Activated CD8-positive, alpha-beta memory T cell treated with anti-CD3 and anti-CD28 coated beads, Interleukin-2, amount 10 ng/mL, durations not matched to agents 7 days and 5 days (primary cell): ENCODE results near the gene ACOX1. TPM values are rescaled to one million over a fixed set of nuclear protein-coding genes. Genes with fewer than 3 reads are reported as not detected.

Experiments used
- ATAC-seq: fragments of 150-1000 bp; cut with Tn5 transposase; one replicate; pipeline ENCODE4 v1.10.0; 2021; ENCODE audit warnings: moderate library complexity
- CTCF ChIA-PET: fragments of 350-600 bp; sonication (Branson Sonifier 250); formaldehyde crosslinking; loops from one replicate; lab custom pipeline; 2021; ENCODE audit warnings: antibody characterized with exemption; lab: Charles Lee
- DNase-seq: peaks from one replicate; pipeline ENCODE4 v3.0.0-alpha.2; 2020
- H3K27ac Mint-ChIP-seq: one replicate; pipeline ENCODE4 v1.8.0; 2021; ENCODE audit warnings: mild to moderate bottlenecking, mixed read lengths
- H3K27me3 Mint-ChIP-seq: one replicate; pipeline ENCODE4 v1.8.0; 2021; ENCODE audit warnings: mixed read lengths
- H3K36me3 Mint-ChIP-seq: one replicate; pipeline ENCODE4 v1.8.0; 2021; ENCODE audit warnings: mild to moderate bottlenecking, mixed read lengths
- H3K4me1 Mint-ChIP-seq: one replicate; pipeline ENCODE4 v1.8.0; 2021; ENCODE audit warnings: mixed read lengths
- H3K4me3 Mint-ChIP-seq: one replicate; pipeline ENCODE4 v1.8.0; 2021; ENCODE audit warnings: mild to moderate bottlenecking, moderate library complexity, mixed read lengths
- H3K9me3 Mint-ChIP-seq: one replicate; pipeline ENCODE4 v1.8.0; 2022; ENCODE audit warnings: low read depth, mixed read lengths
- total RNA-seq, 2 experiments: library from RNA; stranded (reverse); gene quantifications; one replicate each; pipeline ENCODE4 v1.2.3, GENCODE V29; 2021

Gene ACOX1
- total RNA-seq, 2 experiments from 2014 or later: 28.8 to 33.8 TPM

DNA sequence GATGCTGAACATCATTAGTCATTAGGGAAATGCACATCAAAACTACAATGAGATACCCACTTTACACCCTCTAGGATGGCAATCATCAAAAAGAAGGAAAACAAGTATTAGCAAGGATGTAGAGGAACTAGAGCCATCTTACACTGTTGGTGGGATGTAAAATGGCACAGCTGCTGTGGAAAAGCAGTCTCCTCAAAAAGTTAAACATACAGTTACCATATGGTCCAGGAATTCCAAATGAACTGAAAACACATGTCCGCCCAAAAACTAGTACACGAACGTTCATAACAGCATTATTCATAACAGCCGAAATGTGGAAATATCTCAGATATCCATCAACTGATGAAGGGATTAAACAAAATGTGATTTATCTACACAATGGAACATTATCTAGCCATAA is 45.2 kb downstream of the ACOX1 start:
- peaks cover 4% of the 10 kb centered on the region for H3K36me3 Mint-ChIP-seq
- H3K27me3 Mint-ChIP-seq: no peaks in the 10 kb centered on the region
- no peak for ATAC-seq
- no peak overlapping the region for H3K4me3 Mint-ChIP-seq
- H3K4me1 Mint-ChIP-seq: no peaks in the 10 kb centered on the region
- H3K27ac Mint-ChIP-seq: no peak overlapping the region
- H3K9me3 Mint-ChIP-seq: no peaks in the 10 kb centered on the region
- CTCF ChIA-PET: interaction anchor here (1.1 kb wide), 1 partner anchor 474 kb away, joined by 3 read pairs; no protein-coding TSS in a partner anchor
- DNase-seq: no peak

DNA sequence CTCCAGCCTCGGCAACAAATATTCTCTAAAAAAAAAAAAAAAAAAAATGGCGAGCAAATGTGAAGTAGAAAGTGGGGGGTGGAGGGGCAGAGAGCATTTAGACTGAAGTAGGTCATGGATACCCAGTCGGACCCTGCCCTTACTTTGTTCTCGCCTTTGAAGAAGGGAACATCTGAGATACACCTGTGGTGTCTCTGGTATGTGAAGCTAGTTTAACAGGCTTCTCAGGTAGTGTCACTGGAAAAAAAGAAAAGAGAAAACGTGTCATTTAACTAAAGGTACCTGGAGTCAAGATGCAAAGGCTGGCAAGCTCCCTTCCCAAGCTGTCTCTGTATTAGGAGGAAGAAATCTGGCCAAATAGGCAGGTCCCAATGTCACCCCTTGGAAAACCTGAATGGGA is 46.1 kb downstream of the ACOX1 start:
- no peaks in the 10 kb centered on the region for H3K27me3 Mint-ChIP-seq

DNA sequence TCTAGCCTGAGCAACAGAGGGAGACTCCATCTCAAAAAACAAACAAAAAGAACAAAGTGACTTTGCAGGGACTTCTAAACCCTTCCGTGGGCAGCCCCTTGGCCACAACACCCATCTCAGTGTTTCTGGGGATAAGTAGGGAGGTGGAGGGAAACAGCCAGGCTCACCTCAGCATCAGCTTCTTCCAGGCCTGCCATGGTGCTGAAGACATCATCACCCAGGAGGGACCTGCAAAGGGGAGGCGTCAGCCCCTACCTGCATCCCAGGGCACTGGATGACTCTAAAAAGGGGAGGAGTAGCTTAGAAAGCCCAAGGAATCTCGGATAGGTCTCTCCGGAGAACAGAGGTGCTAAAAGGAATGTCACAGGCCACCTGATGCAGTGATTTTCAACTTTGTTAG is 47.9 kb downstream of the ACOX1 start:
- no peak overlapping the region for H3K4me3 Mint-ChIP-seq
- ATAC-seq (no peak), DNase-seq (no peak)
- peaks cover 4% of the 10 kb centered on the region for H3K36me3 Mint-ChIP-seq
- H3K27ac Mint-ChIP-seq: no peak overlapping the region
- CTCF ChIA-PET: interaction anchor here (1.5 to 1.6 kb wide), 2 partner anchors 13 to 83 kb away, joined by 3 to 4 read pairs; no protein-coding TSS in a partner anchor
- no peaks in the 10 kb centered on the region for H3K9me3 Mint-ChIP-seq
- no peaks in the 10 kb centered on the region for H3K4me1 Mint-ChIP-seq
- no peaks in the 10 kb centered on the region for H3K27me3 Mint-ChIP-seq

More for the DNA sequence above, 46.1 kb downstream of the ACOX1 start:
- no peak overlapping the region for H3K4me3 Mint-ChIP-seq
- H3K36me3 Mint-ChIP-seq: peaks cover 4% of the 10 kb centered on the region
- ATAC-seq (no peak), DNase-seq (no peak)
- no peaks in the 10 kb centered on the region for H3K4me1 Mint-ChIP-seq
- CTCF ChIA-PET: interaction anchor here (0.7 to 1.6 kb wide), 3 partner anchors 81 to 475 kb away, joined by 3 to 6 read pairs (median 4); no protein-coding TSS in a partner anchor
- H3K27ac Mint-ChIP-seq: no peak overlapping the region
- H3K9me3 Mint-ChIP-seq: no peaks in the 10 kb centered on the region

DNA sequence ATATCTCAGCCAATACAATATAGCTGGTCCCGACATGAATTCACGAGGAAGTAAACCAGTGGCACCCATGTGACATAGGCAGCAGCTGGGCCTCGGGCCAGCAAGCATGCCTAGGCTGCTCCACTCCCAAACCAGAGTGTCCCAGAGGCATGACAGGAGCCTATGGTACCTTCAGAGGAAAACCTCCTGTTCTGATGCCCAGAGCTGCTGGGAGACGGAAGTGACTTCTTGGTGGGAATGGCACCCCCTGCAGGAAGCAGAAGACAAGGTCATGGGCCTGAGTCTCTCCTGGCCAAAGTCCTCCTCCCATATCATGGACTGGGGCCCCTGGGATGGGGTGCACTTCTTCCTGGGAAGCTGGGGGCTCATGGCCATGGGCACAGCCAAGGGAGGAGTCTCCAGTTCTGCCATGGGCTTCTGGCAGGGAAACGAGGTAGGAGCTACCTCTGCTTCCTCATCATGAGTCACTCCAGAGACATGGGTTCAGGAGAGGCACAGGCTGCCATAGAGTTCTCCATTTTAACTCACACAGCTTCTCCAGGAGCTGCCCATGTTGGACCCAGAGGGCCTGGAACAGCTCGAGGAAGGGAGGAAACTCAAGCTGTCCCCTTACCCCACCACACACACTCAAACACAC is 51.6 kb downstream of the ACOX1 start:
- H3K4me3 Mint-ChIP-seq: no peak overlapping the region
- H3K4me1 Mint-ChIP-seq: no peaks in the 10 kb centered on the region
- ATAC-seq (no peak), DNase-seq (no peak)
- H3K27me3 Mint-ChIP-seq: no peaks in the 10 kb centered on the region
- no peak overlapping the region for H3K27ac Mint-ChIP-seq
- H3K9me3 Mint-ChIP-seq: no peaks in the 10 kb centered on the region
- CTCF ChIA-PET: interaction anchor here (0.6 to 2.5 kb wide), 9 partner anchors 11 to 170 kb away, joined by 3 to 10 read pairs (median 4); partner anchors contain the start of gene MRPL38
- peaks cover 2% of the 10 kb centered on the region for H3K36me3 Mint-ChIP-seq

DNA sequence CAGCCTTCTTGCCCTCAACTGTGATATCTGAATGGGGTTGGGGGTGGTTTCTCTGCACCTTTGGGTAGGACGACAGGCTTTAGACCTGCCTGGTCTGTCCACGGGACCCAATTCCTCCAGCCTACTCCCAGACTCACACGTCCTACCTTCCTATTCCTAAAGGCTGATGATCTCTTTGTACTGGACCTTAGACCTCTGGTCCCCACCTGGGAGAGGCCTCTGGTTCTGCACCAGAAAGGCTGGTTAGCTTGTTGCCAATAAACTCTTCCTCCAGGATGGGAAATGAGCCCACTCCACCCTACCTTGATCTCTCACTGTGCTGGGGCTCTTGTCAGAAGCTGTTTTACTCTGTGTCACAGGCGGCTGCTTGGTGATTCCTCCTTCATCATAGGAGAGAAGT is 52.5 kb downstream of the ACOX1 start:
- Mint-ChIP-seq H3K27me3 (no peaks in the 10 kb centered on the region), H3K4me3 (no peak overlapping the region), H3K36me3 (no peaks in the 10 kb centered on the region), H3K9me3 (no peaks in the 10 kb centered on the region), H3K4me1 (no peaks in the 10 kb centered on the region), H3K27ac (no peak overlapping the region)
- CTCF ChIA-PET: interaction anchor here (0.6 to 1.4 kb wide), 3 partner anchors 42 to 76 kb away, joined by 3 to 4 read pairs (median 4); no protein-coding TSS in a partner anchor
- DNase-seq (no peak), ATAC-seq (no peak)

DNA sequence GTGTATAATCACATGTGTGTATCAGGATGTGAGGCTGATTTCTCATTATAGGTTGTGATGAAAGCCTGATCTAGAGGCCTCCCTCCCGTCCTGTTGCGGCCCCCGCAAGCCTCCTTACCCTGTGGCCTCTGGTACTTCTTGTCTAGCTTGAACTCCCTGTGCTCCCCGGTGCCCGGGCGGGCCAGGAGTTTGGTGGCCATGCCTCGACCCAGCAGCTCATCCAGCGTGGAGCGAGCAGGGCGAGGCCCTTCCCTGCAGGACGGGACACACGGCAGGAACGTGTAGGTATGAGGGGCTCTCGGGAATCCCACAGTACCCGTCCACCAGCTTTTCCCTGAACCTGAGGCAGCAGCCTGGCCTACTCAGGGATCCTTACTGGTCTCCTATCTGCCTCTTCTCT is 53.1 kb downstream of the ACOX1 start:
- H3K9me3 Mint-ChIP-seq: no peaks in the 10 kb centered on the region
- no peak overlapping the region for H3K4me3 Mint-ChIP-seq
- no peak overlapping the region for H3K27ac Mint-ChIP-seq
- DNase-seq (no peak), ATAC-seq (no peak)
- H3K36me3 Mint-ChIP-seq: no peaks in the 10 kb centered on the region
- no peaks in the 10 kb centered on the region for H3K27me3 Mint-ChIP-seq
- no peaks in the 10 kb centered on the region for H3K4me1 Mint-ChIP-seq
- CTCF ChIA-PET: interaction anchor here (1.1 kb wide), 1 partner anchor 80 kb away, joined by 3 read pairs; no protein-coding TSS in a partner anchor

DNA sequence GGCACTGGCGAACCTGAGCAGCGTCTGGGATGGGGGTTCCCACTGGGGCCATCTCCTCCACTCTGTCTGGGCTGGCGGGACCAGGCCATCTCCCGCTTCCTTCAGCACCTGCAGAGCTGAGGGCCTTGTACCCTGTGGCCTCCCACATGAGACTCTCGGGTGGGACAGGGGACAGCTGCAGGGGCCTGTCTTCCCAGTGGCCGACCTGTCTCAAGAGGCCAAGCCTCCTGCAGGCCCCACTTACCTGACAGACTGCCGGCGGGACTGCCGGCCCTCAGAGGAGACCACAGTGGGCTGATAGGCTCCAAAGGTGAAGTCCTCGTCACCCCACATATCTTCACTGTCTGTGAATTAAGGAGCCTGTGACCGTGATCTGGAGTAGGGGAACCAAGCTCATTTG is 53.9 kb downstream of the ACOX1 start:
- no peaks in the 10 kb centered on the region for H3K27me3 Mint-ChIP-seq
- H3K27ac Mint-ChIP-seq: no peak overlapping the region
- H3K9me3 Mint-ChIP-seq: no peaks in the 10 kb centered on the region
- H3K4me3 Mint-ChIP-seq: no peak overlapping the region
- no peak for DNase-seq
- CTCF ChIA-PET: interaction anchor here (1.1 kb wide), 1 partner anchor 81 kb away, joined by 3 read pairs; no protein-coding TSS in a partner anchor
- no peaks in the 10 kb centered on the region for H3K4me1 Mint-ChIP-seq
- ATAC-seq: no peak
- no peaks in the 10 kb centered on the region for H3K36me3 Mint-ChIP-seq

DNA sequence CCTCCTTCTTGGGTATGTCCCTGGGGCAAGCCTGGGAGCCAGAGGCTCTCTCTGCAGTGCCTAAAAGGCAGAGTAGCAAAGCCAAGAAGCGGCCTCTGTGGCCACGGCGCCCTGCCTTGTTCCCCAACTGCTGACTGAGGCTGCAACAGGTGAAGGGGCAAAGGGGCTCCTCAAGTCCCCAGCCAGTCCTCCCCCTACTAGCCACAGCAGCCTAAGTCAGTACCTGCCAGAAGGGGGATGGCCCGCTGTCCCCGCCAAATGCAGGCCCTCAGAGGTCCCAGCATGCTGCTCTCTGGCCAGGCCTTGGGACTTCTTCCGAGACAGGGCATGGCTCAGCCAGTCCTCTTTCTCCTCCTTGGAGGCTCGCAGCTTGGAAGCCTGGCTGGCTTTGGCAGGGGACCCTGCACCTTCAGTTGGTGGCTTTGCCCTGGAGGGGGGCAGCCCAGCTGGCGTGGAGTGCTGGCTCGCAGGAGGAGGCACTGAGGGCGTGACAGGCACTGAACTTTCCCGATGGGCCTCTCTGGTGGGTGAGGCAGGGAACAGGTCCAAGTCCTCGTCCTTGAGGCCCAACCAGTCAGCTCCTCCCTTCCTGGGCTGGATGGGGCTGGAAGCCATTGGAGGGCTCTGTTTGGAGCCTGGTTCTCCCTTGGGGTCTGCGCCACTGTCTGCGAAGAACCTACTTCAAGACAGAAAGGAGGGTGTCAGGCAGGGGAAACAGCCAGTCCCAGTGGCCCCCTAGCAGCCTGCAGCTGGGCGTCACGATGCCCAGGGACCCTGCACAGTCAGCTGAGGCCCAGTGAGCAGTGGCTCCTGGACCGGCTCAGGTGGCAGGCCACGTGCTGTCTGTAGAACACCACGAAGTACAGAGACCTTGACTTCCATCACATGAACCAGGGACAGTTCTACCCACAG is 55.7 kb downstream of the ACOX1 start:
- ATAC-seq (no peak), DNase-seq (no peak)
- peaks cover 1% of the 10 kb centered on the region for H3K36me3 Mint-ChIP-seq
- H3K27me3 Mint-ChIP-seq: no peaks in the 10 kb centered on the region
- CTCF ChIA-PET: interaction anchor here (2.3 kb wide), 1 partner anchor 18 kb away, joined by 7 read pairs; no protein-coding TSS in a partner anchor
- H3K9me3 Mint-ChIP-seq: no peaks in the 10 kb centered on the region
- H3K4me3 Mint-ChIP-seq: no peak overlapping the region
- H3K27ac Mint-ChIP-seq: no peak overlapping the region
- H3K4me1 Mint-ChIP-seq: peaks cover under 1% of the 10 kb centered on the region

DNA sequence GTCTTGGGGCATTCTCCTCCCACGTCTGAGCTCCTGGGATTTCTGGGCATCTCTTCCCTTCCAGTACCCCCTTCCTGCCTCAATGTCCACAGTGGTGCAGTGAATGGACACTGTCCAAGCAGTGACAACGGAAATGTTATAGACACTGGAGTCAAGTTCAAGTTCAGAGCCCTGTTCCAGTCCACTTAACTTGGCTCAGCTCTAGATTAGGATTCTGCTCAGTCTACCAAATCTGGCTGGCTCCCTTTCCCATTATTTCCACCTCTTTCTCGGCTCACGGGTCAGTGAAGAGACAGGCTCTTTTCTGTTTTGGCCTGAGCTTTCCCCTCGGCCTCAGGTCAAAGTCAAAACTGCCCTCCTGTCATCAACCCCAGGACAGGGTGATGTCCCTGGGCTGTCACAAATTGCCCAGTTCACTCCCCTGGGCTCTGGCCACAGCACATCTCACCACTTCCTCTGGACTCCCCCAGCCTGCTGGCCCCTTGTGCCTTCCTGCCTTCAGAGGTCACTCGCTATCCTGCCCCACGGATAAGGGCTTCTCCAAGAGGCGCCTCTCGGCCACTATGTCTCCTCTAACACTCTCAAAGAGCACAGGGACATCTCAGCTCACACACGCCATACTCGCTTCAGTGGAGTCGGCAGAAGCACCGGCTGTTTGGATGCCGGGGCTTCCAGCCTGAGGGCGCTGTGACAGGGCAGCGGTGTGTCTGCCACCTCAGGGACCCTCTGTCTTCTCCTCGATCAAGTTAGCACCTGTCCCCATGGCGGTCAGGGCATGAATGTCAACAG is 56.6 kb downstream of the ACOX1 start:
- CTCF ChIA-PET: interaction anchor here (1.0 to 2.3 kb wide), 2 partner anchors 17 to 476 kb away, joined by 3 to 7 read pairs; no protein-coding TSS in a partner anchor
- Mint-ChIP-seq H3K9me3 (no peaks in the 10 kb centered on the region), H3K27ac (no peak overlapping the region), H3K4me1 (peaks cover 4% of the 10 kb centered on the region), H3K36me3 (peaks cover 1% of the 10 kb centered on the region), H3K27me3 (no peaks in the 10 kb centered on the region), H3K4me3 (no peak overlapping the region)
- no peak for DNase-seq
- ATAC-seq: no peak

DNA sequence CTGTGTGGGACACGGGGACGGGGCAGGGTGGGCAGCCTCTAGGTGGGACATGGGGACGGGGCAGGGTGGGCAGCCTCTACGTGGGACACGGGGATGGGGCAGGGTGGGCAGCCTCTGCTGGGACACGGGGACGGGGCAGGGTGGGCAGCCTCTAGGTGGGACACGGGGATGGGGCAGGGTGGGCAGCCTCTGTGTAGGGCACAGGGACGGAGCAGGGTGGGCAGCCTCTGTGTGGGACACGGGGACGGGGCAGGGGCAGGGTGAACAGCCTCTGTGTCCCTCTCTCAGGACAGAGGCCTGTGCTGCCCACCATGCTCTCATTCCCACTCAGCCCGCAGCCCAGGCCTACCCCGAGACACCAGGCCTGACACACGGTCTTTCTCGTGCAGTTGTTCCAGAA is 57.4 kb downstream of the ACOX1 start:
- Mint-ChIP-seq H3K36me3 (peaks cover 1% of the 10 kb centered on the region), H3K9me3 (no peaks in the 10 kb centered on the region), H3K4me1 (peaks cover 8% of the 10 kb centered on the region), H3K4me3 (no peak overlapping the region), H3K27me3 (no peaks in the 10 kb centered on the region), H3K27ac (no peak overlapping the region)
- CTCF ChIA-PET: interaction anchor here (1.0 to 2.3 kb wide), 3 partner anchors 12 to 476 kb away, joined by 3 to 7 read pairs (median 3); no protein-coding TSS in a partner anchor
- no peak for ATAC-seq
- DNase-seq: no peak

DNA sequence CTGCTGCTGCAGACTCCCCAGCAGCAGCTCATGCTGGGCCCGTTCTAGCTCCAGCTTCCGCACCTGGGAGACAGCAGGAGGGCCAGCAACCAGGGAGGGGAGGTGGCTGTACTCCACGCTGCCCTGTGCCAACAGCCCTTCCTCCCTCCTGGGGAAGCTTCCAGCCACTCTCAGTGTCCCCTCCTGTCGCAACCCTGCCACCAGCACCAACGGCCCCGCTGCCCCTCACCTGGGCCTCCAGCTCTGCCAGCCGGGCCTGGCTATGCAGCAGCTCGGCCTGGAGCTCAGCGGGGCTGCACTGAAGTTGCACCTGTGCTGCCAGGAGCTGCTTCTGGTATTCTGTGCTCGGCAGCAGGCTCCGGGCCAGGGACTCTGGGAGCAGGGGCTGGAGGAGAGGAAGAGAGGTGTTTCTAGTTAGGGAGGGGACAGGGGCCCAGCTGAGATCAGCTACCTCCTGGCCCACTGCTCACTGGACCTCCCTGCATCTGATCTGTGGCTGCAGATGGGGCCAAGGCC is 58.9 kb downstream of the ACOX1 start:
- ATAC-seq: no peak

DNA sequence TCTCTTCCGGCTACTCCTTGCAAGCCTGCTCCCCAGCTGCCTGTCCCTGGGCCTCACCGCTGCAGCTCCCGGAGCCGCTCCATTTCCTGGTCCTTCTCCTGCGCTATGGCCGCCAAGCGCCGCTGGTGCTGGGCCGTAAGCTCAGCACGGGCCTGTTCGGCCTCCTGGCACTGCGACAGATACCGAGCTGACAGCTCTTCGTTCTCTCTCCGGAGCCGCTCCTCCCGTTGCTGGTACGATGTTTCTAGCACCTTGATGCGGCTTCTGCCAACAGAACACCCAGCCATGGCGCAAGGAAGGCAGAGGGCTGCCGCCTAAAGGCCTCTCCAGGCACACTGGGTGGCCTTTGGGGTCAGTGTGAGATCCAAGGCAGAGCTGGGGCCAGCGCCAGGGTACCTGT is 59.4 kb downstream of the ACOX1 start:
- DNase-seq: no peak
- Mint-ChIP-seq H3K4me3 (no peak overlapping the region), H3K9me3 (no peaks in the 10 kb centered on the region), H3K27me3 (no peaks in the 10 kb centered on the region), H3K27ac (no peak overlapping the region), H3K4me1 (peaks cover 10% of the 10 kb centered on the region), H3K36me3 (peaks cover 1% of the 10 kb centered on the region)
- no peak for ATAC-seq
- CTCF ChIA-PET: interaction anchor here (1.7 kb wide), 1 partner anchor 10 kb away, joined by 3 read pairs; no protein-coding TSS in a partner anchor

More for the DNA sequence above, 58.9 kb downstream of the ACOX1 start:
- no peak for DNase-seq
- Mint-ChIP-seq H3K36me3 (peaks cover 1% of the 10 kb centered on the region), H3K9me3 (no peaks in the 10 kb centered on the region), H3K4me1 (peaks cover 10% of the 10 kb centered on the region), H3K4me3 (no peak overlapping the region), H3K27ac (no peak overlapping the region), H3K27me3 (no peaks in the 10 kb centered on the region)
- CTCF ChIA-PET: interaction anchor here (1.0 to 1.7 kb wide), 2 partner anchors 11 to 15 kb away, joined by 3 to 4 read pairs; partner anchors contain the start of gene MRPL38
